Endothelial cell (in vitro differentiated cells): Measurements from ENCODE around the gene WNK2. TPM values are rescaled to one million over a fixed set of nuclear protein-coding genes. Genes with fewer than 3 reads are reported as not detected.
"Not testable (repeated sequence)": the region's sequence is repeated elsewhere in the genome, so short reads cannot be mapped to it uniquely, and the experiment has no call there.

Source experiments
- DNase-seq: peaks from one replicate; pipeline ENCODE4 v3.0.0; 2021; ENCODE audit warnings: low spot score
- H3K27ac Mint-ChIP-seq: one replicate; pipeline ENCODE4 v1.8.0; 2021; ENCODE audit warnings: mixed read lengths, inconsistent platforms; ENCODE audit not compliant: unreplicated experiment
- H3K27me3 Mint-ChIP-seq: one replicate; pipeline ENCODE4 v1.8.0; 2021; ENCODE audit warnings: mild to moderate bottlenecking, moderate library complexity, mixed read lengths, inconsistent platforms; ENCODE audit not compliant: unreplicated experiment
- H3K36me3 Mint-ChIP-seq: one replicate; pipeline ENCODE4 v1.8.0; 2021; ENCODE audit warnings: mild to moderate bottlenecking, low read depth, mixed read lengths, inconsistent platforms; ENCODE audit not compliant: unreplicated experiment
- H3K4me1 Mint-ChIP-seq: one replicate; pipeline ENCODE4 v1.8.0; 2021; ENCODE audit warnings: mild to moderate bottlenecking, mixed read lengths, inconsistent platforms; ENCODE audit not compliant: unreplicated experiment
- H3K4me3 Mint-ChIP-seq: one replicate; pipeline ENCODE4 v1.8.0; 2021; ENCODE audit warnings: mild to moderate bottlenecking, mixed read lengths, inconsistent platforms; ENCODE audit not compliant: unreplicated experiment
- H3K9me3 Mint-ChIP-seq: one replicate; pipeline ENCODE4 v1.8.0; 2021; ENCODE audit warnings: mixed read lengths, inconsistent platforms; ENCODE audit not compliant: unreplicated experiment
- total RNA-seq: library from RNA; stranded (reverse); fragmentation: NEBNext Ultra II Directional; extraction: Animal tissue kit (Norgen Biotek cat#: 25700); gene quantifications from one replicate; pipeline ENCODE4 v1.2.1, GENCODE V29; 2021; ENCODE audit not compliant: unreplicated experiment
- TF ChIP-seq, protein P1 (sequence below): fragments of 200-600 bp; sonication (generic); IDR thresholded peaks from one replicate; pipeline ENCODE4 v1.5.0; 2021; ENCODE audit warnings: antibody characterized with exemption; ENCODE audit not compliant: unreplicated experiment

The WNK2 gene
- total RNA-seq, 1 donor from 2014 or later: 0.82 TPM

DNA sequence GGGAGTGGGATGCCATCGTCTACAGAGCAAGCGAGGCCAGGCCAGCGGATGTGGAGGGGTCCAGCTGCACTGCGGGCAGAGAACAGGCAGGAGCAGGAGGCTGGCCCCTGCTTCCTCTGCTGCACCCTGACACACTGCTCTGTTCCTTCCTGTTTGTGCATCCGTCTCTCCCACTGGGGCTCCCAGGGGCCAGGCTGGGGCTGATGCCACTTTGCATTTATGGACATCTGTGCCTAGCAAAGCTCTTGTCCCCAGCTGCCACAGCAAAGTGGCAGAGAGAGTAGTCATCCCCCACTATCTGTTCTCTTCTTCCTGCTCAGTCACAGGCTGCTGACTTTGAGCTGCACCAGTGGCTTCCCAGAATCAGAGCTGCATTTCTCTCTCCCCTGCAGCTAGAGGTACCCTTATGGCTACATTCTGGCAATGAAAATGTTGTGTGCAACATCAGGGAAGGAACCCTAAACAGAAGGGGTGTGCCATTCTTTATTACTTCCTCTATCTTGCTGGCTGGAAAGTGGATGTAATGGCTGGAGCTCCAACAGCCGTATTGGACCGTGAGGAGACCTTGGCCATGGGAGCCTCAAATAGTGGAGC, 45.7 kb upstream of the WNK2 start:
- H3K27ac Mint-ChIP-seq: no peak overlapping the region
- H3K4me3 Mint-ChIP-seq: no peak overlapping the region
- no peaks in the 10 kb centered on the region for H3K9me3 Mint-ChIP-seq
- no peaks in the 10 kb centered on the region for H3K36me3 Mint-ChIP-seq
- peaks cover 4% of the 10 kb centered on the region for H3K4me1 Mint-ChIP-seq
- TF ChIP-seq, protein P1, sequence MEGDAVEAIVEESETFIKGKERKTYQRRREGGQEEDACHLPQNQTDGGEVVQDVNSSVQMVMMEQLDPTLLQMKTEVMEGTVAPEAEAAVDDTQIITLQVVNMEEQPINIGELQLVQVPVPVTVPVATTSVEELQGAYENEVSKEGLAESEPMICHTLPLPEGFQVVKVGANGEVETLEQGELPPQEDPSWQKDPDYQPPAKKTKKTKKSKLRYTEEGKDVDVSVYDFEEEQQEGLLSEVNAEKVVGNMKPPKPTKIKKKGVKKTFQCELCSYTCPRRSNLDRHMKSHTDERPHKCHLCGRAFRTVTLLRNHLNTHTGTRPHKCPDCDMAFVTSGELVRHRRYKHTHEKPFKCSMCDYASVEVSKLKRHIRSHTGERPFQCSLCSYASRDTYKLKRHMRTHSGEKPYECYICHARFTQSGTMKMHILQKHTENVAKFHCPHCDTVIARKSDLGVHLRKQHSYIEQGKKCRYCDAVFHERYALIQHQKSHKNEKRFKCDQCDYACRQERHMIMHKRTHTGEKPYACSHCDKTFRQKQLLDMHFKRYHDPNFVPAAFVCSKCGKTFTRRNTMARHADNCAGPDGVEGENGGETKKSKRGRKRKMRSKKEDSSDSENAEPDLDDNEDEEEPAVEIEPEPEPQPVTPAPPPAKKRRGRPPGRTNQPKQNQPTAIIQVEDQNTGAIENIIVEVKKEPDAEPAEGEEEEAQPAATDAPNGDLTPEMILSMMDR: no peak
- peaks cover 4% of the 10 kb centered on the region for H3K27me3 Mint-ChIP-seq
- DNase-seq: no peak

DNA sequence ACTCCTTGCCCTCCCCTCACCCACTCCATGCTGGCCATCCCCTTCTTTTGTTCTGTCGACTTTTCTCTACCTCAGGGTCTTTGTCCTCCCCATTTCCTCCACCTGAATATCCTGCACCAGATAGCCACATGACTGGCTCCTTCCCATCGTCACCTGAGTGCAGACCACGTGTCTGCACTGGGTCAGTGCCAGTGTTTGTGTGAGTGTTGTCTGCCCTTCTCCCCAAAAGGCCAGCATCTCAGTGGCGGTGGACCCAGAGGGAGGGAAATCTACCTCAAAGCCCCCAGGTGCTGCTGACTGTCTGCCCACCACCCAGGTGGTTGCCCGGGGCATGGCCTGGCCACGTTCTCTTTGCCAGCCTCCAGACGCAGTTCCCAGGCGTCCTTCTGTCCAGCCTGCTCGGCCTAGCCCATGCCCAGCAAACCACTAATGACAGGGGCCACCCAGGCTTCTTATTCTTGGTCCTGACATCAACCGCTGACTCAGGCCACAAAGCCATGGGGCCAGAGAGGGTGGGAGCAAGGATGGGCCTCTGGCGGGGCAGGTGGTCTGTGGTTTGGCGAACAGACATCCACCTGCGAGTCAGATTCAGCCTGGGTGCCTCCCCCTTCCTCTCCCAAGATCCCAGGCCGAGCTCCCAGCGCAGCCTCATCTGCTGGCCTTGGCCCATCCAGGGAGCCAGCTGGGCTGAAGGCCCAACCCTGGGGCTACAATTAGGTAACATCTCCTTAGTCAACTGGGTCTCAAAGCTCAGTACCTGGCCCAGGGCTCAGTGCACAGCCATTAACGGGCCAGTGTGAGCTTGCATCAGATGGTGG, 44.4 kb upstream of the WNK2 start:
- Mint-ChIP-seq H3K4me3 (no peak overlapping the region), H3K27ac (no peak overlapping the region), H3K4me1 (peaks cover 8% of the 10 kb centered on the region), H3K27me3 (peaks cover 4% of the 10 kb centered on the region), H3K9me3 (no peaks in the 10 kb centered on the region), H3K36me3 (no peaks in the 10 kb centered on the region)
- TF ChIP-seq, protein P1: no peak
- DNase-seq: no peak

GRCh38 chr9:93141771-93142483, 42.0 kb upstream of the WNK2 start:
- H3K9me3 Mint-ChIP-seq: no peaks in the 10 kb centered on the region
- peaks cover 3% of the 10 kb centered on the region for H3K27me3 Mint-ChIP-seq
- no peaks in the 10 kb centered on the region for H3K36me3 Mint-ChIP-seq
- H3K4me1 Mint-ChIP-seq: peaks cover 4% of the 10 kb centered on the region
- DNase-seq: no peak
- TF ChIP-seq, protein P1: no peak
- no peak overlapping the region for H3K4me3 Mint-ChIP-seq
- H3K27ac Mint-ChIP-seq: no peak overlapping the region

DNA sequence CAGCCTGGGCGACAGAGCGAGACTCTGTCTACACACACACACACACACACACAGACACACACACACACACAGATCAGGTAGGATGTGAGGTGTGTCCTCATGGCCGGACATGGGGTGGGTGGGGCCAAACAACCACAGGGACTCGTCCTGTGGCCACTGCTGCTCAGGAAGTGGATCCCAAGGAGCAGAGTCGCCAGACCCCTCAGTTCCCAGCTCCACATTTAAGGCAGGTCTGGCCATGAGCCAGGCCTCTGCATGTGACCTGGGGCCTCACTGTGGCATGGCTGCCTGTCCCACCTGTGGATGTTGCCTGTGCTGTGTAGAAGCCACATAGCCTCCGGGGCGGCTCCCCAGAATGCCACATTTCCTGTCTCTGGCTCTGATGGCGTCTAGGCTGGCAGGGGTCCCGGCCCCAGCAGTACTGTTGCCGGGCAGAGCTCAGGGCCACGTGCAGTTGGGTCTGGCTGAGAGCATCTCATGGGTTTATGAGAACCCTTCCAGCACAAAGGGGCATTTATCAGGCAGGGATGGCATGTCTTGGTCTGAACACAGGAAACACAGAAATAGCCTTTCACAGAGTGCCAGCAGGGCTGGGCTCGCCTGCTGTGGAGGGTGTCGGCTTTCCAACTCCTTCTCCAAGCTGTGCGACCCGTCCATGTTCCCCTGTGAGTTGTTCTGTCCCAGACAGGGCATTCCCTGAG, 40.0 kb upstream of the WNK2 start:
- Mint-ChIP-seq H3K4me3 (no peak overlapping the region), H3K4me1 (peaks cover 4% of the 10 kb centered on the region), H3K27ac (no peak overlapping the region), H3K9me3 (no peaks in the 10 kb centered on the region), H3K27me3 (peaks cover 3% of the 10 kb centered on the region), H3K36me3 (no peaks in the 10 kb centered on the region)
- no peak for DNase-seq
- TF ChIP-seq, protein P1: no peak

- not testable (repeated sequence) for H3K4me3 Mint-ChIP-seq, H3K4me1 Mint-ChIP-seq, H3K27ac Mint-ChIP-seq, H3K9me3 Mint-ChIP-seq, H3K36me3 Mint-ChIP-seq, DNase-seq, H3K27me3 Mint-ChIP-seq
Measured at GRCh38 chr9:93146696-93147095, 37.2 kb upstream of the WNK2 start.
